Measurements from ENCODE around the gene DOCK4.

Gene DOCK4

GRCh38 chr7:111690364-111691111, 515.7 kb downstream of the DOCK4 start:
- no peak for DNase-seq (ENCODE audit: low read depth in 1 of 2, low spot score in 1 of 2)

DNA sequence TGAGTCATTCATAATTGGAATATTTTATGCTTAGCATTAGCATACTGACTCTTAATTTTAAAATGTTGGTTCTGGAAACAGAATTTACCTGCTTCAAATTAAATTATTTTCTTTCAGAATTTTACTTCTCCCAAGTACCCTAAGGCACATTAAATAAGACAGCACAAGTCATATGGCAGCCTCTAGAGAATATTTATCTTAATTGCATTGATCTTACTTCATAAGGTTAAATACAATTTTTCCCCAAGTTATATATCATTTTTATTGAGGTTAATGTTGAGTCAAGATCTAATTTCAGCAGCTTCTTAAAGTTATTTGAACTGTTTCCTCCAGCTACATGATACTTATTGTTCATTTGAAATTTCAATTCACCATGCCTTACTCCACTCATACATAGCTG, 520.9 kb downstream of the DOCK4 start:
- no peak for DNase-seq (ENCODE audit: low read depth in 1 of 2, low spot score in 1 of 2)

GRCh38 chr7:111682588-111683340, 523.4 kb downstream of the DOCK4 start:
- DNase-seq (ENCODE audit: low read depth in 1 of 2, low spot score in 1 of 2) = no peak

- no peak for DNase-seq (ENCODE audit: low read depth in 1 of 2, low spot score in 1 of 2)
Observed at GRCh38 chr7:111681242-111681641, 525.0 kb downstream of the DOCK4 start.

DNA sequence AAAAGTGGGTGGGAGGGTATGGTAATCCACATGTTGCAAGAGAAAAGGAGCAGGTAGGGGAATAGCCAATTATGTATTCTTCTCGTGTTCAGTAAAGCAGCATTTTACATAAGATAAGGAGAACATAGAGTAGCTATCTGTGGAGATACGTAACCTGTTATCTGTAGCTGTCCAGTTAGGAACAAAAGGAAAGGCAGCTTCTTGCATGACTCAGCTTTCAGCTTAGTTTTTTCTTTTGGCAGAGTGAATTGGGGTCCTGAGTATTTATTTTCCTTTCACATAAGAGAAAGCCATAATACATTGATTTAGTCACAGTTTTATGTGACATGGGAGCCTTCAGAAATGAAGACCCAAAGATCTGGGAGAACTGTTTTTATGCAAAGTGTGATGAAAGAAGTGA, 527.2 kb downstream of the DOCK4 start:
- no peak for DNase-seq (ENCODE audit: low read depth in 1 of 2, low spot score in 1 of 2)

DNA sequence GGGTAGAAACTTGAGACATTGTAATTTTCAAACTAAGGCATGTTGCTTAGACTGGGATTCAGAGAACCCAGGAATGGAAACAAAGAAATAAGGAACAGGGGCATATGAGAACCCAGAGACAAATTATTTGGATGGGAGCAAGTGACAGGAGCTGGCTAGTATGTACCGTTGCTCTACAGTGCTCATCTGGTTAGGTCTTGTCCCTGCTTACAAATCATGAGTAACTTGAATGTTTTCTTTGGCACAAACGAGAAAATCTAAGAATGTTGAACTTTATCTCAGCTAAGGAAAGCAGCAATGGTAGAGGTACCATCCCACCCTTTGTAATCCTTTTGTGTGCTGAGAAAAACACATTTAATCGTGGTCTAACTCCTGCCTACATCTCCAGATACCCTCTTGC, 527.9 kb downstream of the DOCK4 start:
- DNase-seq (ENCODE audit: low read depth in 1 of 2, low spot score in 1 of 2) = no peak

- no peak for DNase-seq (ENCODE audit: low read depth in 1 of 2, low spot score in 1 of 2)
Observed at GRCh38 chr7:111677848-111678247, 528.4 kb downstream of the DOCK4 start.

GRCh38 chr7:111676811-111677210, 529.4 kb downstream of the DOCK4 start:
- DNase-seq (ENCODE audit: low read depth in 1 of 2, low spot score in 1 of 2) = no peak
